SK-N-SH (cell line): ENCODE results near the gene SYT7. TPM values are rescaled to one million over a fixed set of nuclear protein-coding genes. Genes with fewer than 3 reads are reported as not detected.
A peak's percentile ranks its signal among the peaks of the same experiment; 100 is the strongest.

Experiments used
- CTCF ChIA-PET: fragments of 300-600, 350-600 bp; formaldehyde crosslinking; extraction: SDS; loops from one replicate; lab custom pipeline; 2021; lab: Yijun Ruan, JAX
- POLR2A ChIA-PET: fragments of 350-600 bp; sonication (Branson Sonifier 250); formaldehyde crosslinking; extraction: SDS; loops from one replicate; lab custom pipeline; 2020; ENCODE audit warnings: antibody characterized with exemption, inconsistent platforms; lab: Yijun Ruan, JAX
- DNase-seq: peaks from one replicate; pipeline ENCODE4 v3.0.0; 2012
- H2AFZ ChIP-seq: fragments of 200-600 bp; sonication (generic); 2 replicates; pipeline ENCODE4 v1.8.1; 2016; ENCODE audit warnings: antibody characterized with exemption, mild to moderate bottlenecking, low read depth
- H3F3A ChIP-seq: fragments of 200-600 bp; sonication (generic); replicated peaks from 2 replicates; pipeline ENCODE3; 2016; ENCODE audit warnings: antibody characterized with exemption, mild to moderate bottlenecking; ENCODE audit not compliant: insufficient read depth
- H3K27ac ChIP-seq, 2 experiments: fragments of 200-500 bp in 1 of 2; fragments of 200-600 bp in 1 of 2; sonication (Bioruptor generic) in 1 of 2; sonication (generic), shearing (Covaris generic) in 1 of 2; 2 replicates each; pipeline versions ENCODE4 v1.5.1 to v1.6.1; 2014 to 2016; ENCODE audit warnings: low read depth in 2 of 2, inconsistent platforms in 1 of 2, low read length in 1 of 2, mild to moderate bottlenecking in 1 of 2, mixed read lengths in 1 of 2
- H3K27me3 ChIP-seq: fragments of 200-600 bp; sonication (generic), shearing (Covaris generic); 2 replicates; pipeline ENCODE4 v1.6.1; 2016; ENCODE audit warnings: mixed run types; ENCODE audit not compliant: insufficient read depth
- H3K36me3 ChIP-seq, 2 experiments: fragments of 200-500 bp in 1 of 2; fragments of 200-600 bp in 1 of 2; sonication (Bioruptor generic) in 1 of 2; sonication (generic) in 1 of 2; replicated peaks in 1 of 2; 2 replicates each; pipeline versions ENCODE3 to v1.5.1; 2014 to 2016; ENCODE audit warnings: low read length in 1 of 2, mild to moderate bottlenecking in 1 of 2; ENCODE audit not compliant: insufficient read depth in 2 of 2, control insufficient read depth in 1 of 2
- H3K4me1 ChIP-seq, 2 experiments: fragments of 200-500 bp in 1 of 2; fragments of 200-600 bp in 1 of 2; sonication (Bioruptor generic) in 1 of 2; sonication (generic), shearing (Covaris generic) in 1 of 2; 2 replicates each; pipeline versions ENCODE4 v1.5.1 to v1.6.1; 2014 to 2016; ENCODE audit warnings: low read depth in 1 of 2, low read length in 1 of 2, mixed run types in 1 of 2; ENCODE audit not compliant: insufficient read depth in 2 of 2, control insufficient read depth in 1 of 2
- H3K4me2 ChIP-seq: fragments of 200-600 bp; sonication (generic), shearing (Covaris generic); 2 replicates; pipeline ENCODE4 v1.6.1; 2017; ENCODE audit warnings: mixed run types
- H3K4me3 ChIP-seq, 2 experiments: fragments of 200-500 bp in 1 of 2; fragments of 200-600 bp in 1 of 2; sonication (Bioruptor generic) in 1 of 2; sonication (generic), shearing (Covaris generic) in 1 of 2; 2 replicates each; pipeline versions ENCODE4 v1.5.1 to v1.8.1; 2014 to 2016; ENCODE audit warnings: low read depth in 2 of 2, inconsistent platforms in 1 of 2, low read length in 1 of 2, mild to moderate bottlenecking in 1 of 2, mixed read lengths in 1 of 2, moderate library complexity in 1 of 2
- H3K79me2 ChIP-seq: fragments of 200-600 bp; sonication (generic); 2 replicates; pipeline ENCODE4 v1.8.1; 2017; ENCODE audit warnings: mild to moderate bottlenecking; ENCODE audit not compliant: insufficient read depth
- H3K9ac ChIP-seq: fragments of 200-600 bp; sonication (generic); 2 replicates; pipeline ENCODE4 v1.6.1; 2017; ENCODE audit warnings: mixed run types
- H3K9me2 ChIP-seq: fragments of 200-600 bp; sonication (generic); 2 replicates; pipeline ENCODE4 v1.6.1; 2017; ENCODE audit warnings: mixed run types
- H3K9me3 ChIP-seq: fragments of 200-600 bp; sonication (generic); 2 replicates; pipeline ENCODE4 v1.6.1; 2017; ENCODE audit warnings: mixed run types, mild to moderate bottlenecking, moderate library complexity
- H4K20me1 ChIP-seq: fragments of 200-600 bp; sonication (generic); 2 replicates; pipeline ENCODE4 v1.6.1; 2017; ENCODE audit warnings: mild to moderate bottlenecking, mixed run types; ENCODE audit not compliant: insufficient read depth
- CTCF ChIP-seq: fragments of 200-600 bp; sonication (generic); IDR thresholded peaks from 2 replicates; pipeline ENCODE4 v1.6.1; 2017; ENCODE audit warnings: antibody characterized with exemption, mild to moderate bottlenecking, moderate library complexity
- GABPA ChIP-seq: IDR thresholded peaks from 2 replicates; pipeline ENCODE4 v1.4.0; 2012; ENCODE audit warnings: low read depth, mild to moderate bottlenecking
- MEF2A ChIP-seq: IDR thresholded peaks from 2 replicates; pipeline ENCODE4 v1.4.0; 2012; ENCODE audit warnings: low read depth, borderline replicate concordance
- MXI1 ChIP-seq: IDR thresholded peaks from 2 replicates; pipeline ENCODE4 v1.6.1; 2012; ENCODE audit warnings: mild to moderate bottlenecking, low read depth, low read length, improper control_type of control experiment
- RAD21 ChIP-seq: IDR thresholded peaks from 2 replicates; pipeline ENCODE4 v1.6.1; 2012; ENCODE audit warnings: mild to moderate bottlenecking, low read length
- REST ChIP-seq: IDR thresholded peaks from 2 replicates; pipeline ENCODE4 v1.6.1; 2012; ENCODE audit warnings: mild to moderate bottlenecking, low read depth, low read length, moderate library complexity
- SMC3 ChIP-seq: IDR thresholded peaks from 2 replicates; pipeline ENCODE4 v1.6.1; 2012; ENCODE audit warnings: low read depth, low read length, improper control_type of control experiment
- WGBS: methylation state at CpG from one replicate; pipeline ENCODE4 v1.1.6; 2017; ENCODE audit warnings: low lambda C conversion rate; 5-methylcytosine and 5-hydroxymethylcytosine counted together
- polyA plus RNA-seq, 3 experiments: library from polyadenylated mRNA; depleted of rRNA; stranded (reverse); fragments of >200 nt; gene quantifications; 2 replicates each; pipeline ENCODE4 v1.2.3, GENCODE V29; 2012

The SYT7 gene
- polyA plus RNA-seq, 1 of the 3 experiments (the other 2 are of a cell fraction), result 1.1 TPM

GRCh38 chr11:61578819-61579675 lies 1.8 kb downstream of the SYT7 start:
- no peaks in the 10 kb centered on the region for H3K79me2 ChIP-seq
- DNase-seq, result no peak
- no peaks in the 10 kb centered on the region for H4K20me1 ChIP-seq
- H3K9me3 ChIP-seq, result no peaks in the 10 kb centered on the region
- CTCF ChIA-PET, result interaction anchor here (0.8 to 22.0 kb wide), 25 partner anchors 12 to 140 kb away, joined by 3 to 404 read pairs (median 6); partner anchors contain the start of gene LRRC10B
- no peaks in the 10 kb centered on the region for H3F3A ChIP-seq
- TF ChIP-seq RAD21 (peak; percentile 36), GABPA (no peak), MXI1 (no peak)
- peak overlapping the region in 1 of 2 experiments; percentile 7; a peak in 1 of 4 replicates for H3K27ac ChIP-seq
- no peaks in the 10 kb centered on the region for H3K9me2 ChIP-seq
- H3K4me2 ChIP-seq, result no peak overlapping the region
- POLR2A ChIA-PET, result interaction anchor here (1.1 to 1.6 kb wide), 2 partner anchors 62 to 149 kb away, joined by 3 to 6 read pairs; partner anchors contain the start of genes CPSF7 and SDHAF2
- H3K36me3 ChIP-seq, result no peaks in the 10 kb centered on the region
- H3K27me3 ChIP-seq, result peaks cover 41% of the 10 kb centered on the region
- H2AFZ ChIP-seq, result no peak overlapping the region
- H3K4me1 ChIP-seq, result peaks cover 0 to 65% of the 10 kb centered on the region in 2 experiments; a peak in 1 of 4 replicates
- H3K4me3 ChIP-seq, result peak overlapping the region in 1 of 2 experiments; percentile 57; a peak in 2 of 4 replicates
- no peak overlapping the region for H3K9ac ChIP-seq
- 81% methylated on average over 12 of the region's 15 CpGs for WGBS

- H3F3A ChIP-seq, result no peaks in the 10 kb centered on the region
- peak overlapping the region in 1 of 2 experiments; percentile 66; a peak in 2 of 4 replicates for H3K27ac ChIP-seq
- peaks cover 36% of the 10 kb centered on the region for H3K27me3 ChIP-seq
- ChIA-PET POLR2A (interaction anchor here (0.5 to 1.7 kb wide), 6 partner anchors 16 to 63 kb away, joined by 3 to 6 read pairs (median 4); no protein-coding TSS in a partner anchor), CTCF (interaction anchor here (0.6 to 22.0 kb wide), 35 partner anchors 11 to 156 kb away, joined by 3 to 404 read pairs (median 5); partner anchors contain the start of gene LRRC10B)
- H3K9ac ChIP-seq, result no peak overlapping the region
- peak; percentile 84 for DNase-seq
- no peak overlapping the region for H3K4me2 ChIP-seq
- H3K9me3 ChIP-seq, result no peaks in the 10 kb centered on the region
- 56% methylated on average over 7 of the region's 7 CpGs for WGBS
- H3K79me2 ChIP-seq, result no peaks in the 10 kb centered on the region
- TF ChIP-seq MEF2A (no peak), RAD21 (peak; percentile 87), SMC3 (peak; percentile 76), REST (no peak), CTCF (peak; percentile 39), MXI1 (0 out of 2 replicates have a peak, but pooled peaks have one; percentile 55)
- no peak overlapping the region for H2AFZ ChIP-seq
- H3K4me3 ChIP-seq, result no peak overlapping the region; a peak in 1 of 4 replicates
- peaks cover 0 to 80% of the 10 kb centered on the region in 2 experiments; a peak in 1 of 4 replicates for H3K4me1 ChIP-seq
- no peaks in the 10 kb centered on the region for H3K36me3 ChIP-seq
- no peaks in the 10 kb centered on the region for H3K9me2 ChIP-seq
- no peaks in the 10 kb centered on the region for H4K20me1 ChIP-seq
Observed at GRCh38 chr11:61577383-61578118, 3.3 kb downstream of the SYT7 start.
